Hippocampal formation (tissue), 2 donors: ENCODE measurements around the gene ZNF280A.

Experiments used
- DNase-seq, 2 donors: peaks; one replicate each; lab custom pipeline; 2025; lab: John Stamatoyannopoulos, UW

Gene ZNF280A, protein sequence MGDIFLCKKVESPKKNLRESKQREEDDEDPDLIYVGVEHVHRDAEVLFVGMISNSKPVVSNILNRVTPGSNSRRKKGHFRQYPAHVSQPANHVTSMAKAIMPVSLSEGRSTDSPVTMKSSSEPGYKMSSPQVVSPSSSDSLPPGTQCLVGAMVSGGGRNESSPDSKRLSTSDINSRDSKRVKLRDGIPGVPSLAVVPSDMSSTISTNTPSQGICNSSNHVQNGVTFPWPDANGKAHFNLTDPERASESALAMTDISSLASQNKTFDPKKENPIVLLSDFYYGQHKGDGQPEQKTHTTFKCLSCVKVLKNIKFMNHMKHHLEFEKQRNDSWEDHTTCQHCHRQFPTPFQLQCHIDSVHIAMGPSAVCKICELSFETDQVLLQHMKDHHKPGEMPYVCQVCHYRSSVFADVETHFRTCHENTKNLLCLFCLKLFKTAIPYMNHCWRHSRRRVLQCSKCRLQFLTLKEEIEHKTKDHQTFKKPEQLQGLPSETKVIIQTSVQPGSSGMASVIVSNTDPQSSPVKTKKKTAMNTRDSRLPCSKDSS

DNA sequence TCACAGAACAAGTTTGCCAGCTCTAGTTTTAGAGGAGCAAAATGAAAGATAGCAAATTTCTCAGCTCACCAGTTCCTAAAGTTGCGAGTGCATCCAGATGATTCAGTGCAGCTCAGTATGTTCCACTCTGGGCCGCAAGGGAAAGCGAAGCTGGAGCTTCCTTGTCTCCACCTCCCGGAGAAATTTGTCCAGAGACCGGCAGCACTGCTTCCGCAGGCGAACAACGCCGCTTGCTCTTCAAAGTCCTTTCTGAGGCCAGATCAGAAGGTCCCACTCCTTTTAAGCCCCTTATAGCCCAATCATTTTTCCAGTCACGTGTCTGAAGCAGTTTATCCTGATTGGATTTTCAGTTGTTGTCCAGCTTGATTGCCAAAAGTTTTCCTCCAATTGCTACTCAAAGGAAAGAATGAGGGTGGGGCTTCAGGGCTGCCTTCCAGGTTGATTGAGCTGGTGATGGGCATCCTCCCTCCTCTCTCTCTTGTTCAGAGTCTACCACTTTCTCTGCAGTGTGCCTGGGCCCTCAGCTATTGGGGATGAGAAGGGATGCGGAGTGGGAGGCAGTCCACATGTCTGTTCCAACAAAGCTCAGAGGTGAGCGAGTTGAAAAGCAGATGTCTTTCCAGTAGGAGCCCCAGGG is at the start of gene ZNF280A:
ZNF280A (minus strand) TSS at position 251 of the 637 bp plus-strand sequence. CDS start 4,640 bp downstream, outside the sequence.
- no peak for DNase-seq

DNA sequence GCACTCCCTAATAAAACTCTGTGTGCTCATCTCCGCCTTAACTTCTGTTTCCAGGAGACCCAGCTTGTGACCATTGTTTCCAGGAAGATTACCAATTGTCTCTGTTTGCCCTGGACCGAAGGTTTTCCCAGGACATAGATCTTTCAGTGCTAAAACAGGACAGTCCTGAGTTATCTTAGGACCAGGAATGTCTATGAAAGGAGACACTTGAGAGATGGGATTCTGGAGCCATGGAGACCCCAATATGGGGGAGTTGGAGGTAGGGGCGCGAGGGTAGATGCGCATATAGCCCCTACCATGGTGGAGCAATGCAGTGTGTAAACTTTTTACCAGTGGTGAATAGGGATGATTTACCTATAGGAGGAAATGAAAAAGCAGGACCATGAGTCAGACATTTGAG is 49.1 kb upstream of the ZNF280A start:
- DNase-seq: no peak

DNA sequence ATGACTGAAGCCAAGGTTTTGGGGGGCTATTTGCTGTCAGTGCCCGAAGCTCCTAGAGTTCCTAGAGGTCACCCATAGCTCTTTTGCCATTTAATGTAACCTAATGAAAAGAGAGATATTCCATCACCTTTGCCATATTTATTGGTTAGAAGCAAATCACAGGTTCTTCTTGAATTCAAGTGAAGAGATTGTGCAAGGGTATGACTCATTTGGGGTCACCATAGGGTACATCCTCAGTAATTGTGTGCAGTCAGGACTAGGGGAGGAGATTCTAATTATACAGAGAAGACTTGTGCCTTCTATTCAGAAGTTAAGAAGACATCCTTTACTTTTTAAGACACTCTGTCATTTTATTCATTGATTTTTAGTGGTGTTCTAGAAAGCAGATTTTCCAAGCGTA is 45.9 kb upstream of the ZNF280A start:
- no peak for DNase-seq

DNA sequence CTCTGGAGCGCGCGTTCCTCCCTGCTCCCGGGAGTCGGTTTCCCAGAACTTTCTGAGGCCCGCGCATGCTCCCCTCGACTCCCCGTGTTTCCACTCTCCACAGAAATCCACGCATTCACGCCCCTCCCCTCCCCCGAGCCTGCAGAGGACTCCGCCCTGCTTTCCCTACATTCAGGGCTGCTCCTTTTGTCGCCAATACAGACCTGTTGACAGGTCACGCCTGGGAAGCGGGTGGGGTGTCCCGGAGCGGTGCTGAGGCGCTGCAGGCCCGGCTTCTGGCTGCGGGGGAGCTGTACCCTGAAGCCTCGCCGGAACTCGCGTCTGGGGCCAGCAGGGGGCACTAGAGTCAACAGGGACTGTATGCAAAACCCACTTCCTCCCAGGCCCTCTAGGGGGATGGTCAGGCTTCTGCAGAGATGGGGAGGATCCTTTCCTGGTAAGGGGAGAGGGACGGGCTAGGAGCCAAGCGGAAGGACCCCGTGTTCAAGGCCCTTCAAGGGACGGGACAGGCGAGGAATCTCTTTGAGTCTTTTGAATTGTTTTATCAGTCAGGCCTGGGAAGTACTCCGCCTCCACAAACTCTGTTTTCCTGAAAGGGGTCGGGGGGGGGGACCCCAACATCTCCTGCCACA is 39.0 kb upstream of the ZNF280A start, which contains the start of gene PRAME:
PRAME (minus strand) TSS at position 294 of the 632 bp plus-strand sequence. CDS start 2,433 bp downstream, outside the sequence.
- DNase-seq: no peak

DNA sequence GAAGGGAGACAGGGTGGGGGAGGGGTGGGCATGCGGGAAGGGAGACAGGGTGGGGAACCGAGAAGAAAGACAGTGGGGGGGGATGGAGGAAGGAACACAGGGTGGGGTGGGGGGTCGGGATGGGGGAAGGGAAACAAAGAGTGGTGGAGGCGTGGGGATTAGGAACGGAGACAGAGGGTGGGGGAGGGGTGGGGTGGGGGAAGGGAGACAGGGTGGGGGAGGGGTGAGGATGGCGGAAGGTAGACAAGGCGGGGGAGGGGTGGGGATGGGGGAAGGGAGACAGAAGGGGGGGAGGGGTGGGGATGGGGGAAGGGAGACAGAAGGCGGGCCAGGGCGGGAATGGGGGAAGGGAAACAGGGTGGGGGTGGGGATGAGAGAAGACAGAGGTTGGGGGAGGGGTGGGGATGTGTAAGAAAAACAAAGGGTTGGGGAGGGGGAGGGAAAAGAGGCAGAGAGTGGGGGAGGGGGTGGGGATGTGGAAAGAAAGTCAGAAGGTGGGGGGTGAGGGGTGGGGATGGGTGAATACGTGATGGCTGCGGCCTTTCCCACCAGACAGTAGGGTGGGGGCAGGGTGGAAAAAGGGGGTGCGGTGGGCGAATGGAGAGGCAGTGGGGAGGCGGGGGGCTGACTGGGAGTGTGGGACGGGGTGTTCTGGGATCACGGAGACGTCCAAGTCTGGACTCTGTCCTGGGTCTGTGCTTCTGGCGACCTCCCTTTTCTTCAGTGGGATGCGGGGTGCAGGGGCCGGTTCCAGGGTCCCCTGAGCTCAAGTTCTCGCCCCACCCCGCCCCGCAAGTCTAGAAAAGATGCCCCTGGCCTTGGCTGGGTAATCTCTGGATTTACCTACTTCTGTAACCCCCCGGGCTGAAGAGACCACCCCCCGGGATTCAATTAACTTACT is 38.3 kb upstream of the ZNF280A start:
- no peak for DNase-seq

DNA sequence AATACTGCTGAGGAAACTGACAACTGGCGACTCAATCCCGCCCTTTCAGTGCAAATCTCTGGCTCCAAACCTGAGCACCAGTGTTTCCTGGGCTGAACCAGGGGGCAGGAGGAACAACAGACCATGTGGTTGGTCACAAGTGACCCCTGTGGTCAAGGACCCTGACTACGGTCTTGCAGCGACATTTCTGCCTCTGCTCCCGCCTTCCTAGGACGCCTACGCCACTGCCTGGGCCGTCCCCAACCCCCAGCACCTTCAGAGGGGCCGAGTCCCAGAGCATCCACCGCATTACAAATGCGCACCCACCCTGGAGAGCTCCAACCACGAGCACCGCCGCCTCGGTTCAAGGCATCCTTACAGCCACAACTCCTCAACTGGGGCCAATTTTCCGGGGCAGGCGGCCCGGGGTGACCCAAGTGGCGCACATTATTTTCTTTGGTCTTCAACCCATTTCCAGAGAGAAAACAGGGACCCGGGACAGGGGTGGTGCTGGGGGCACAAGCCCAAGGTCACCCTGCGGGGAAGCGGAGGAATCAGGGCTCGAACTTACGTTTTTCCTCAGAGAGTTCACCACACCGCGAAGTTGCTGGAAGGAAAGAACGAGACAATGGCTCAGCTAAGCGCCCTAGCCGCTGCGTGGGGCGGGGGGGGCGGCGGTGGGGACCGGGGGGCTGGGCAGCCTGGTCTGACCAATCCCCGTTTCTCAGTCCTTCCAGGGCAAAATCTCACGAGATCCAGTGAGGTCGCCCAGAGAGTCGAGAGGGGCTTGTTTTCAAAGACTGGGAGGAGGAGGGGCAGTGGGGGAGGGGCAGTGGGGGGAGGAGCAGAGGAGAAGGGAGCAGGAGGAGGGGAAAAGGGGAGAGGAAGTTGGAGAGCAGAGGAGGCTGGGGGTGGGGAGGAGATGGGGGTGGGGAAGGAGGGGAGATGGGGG is 37.2 kb upstream of the ZNF280A start:
- no peak for DNase-seq

DNA sequence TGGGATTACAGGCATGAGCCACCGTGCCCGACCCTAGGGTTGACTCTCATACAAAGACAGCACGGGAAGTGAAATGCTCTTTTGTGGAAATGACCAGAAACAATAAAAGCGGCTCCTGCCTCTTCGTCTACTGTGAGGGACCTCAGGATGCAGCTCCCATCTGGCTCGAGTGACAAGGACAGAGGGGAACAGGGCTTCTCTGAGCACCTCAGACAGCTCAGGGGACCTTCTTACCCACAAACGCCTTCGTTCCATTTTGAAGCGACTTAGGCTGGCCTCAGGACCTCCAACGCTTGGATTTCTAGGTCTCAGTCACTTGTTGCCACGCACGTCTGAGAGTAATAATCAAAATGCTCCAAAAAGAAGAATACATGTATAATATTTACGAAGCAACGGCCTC is 36.5 kb upstream of the ZNF280A start:
- no peak for DNase-seq

DNA sequence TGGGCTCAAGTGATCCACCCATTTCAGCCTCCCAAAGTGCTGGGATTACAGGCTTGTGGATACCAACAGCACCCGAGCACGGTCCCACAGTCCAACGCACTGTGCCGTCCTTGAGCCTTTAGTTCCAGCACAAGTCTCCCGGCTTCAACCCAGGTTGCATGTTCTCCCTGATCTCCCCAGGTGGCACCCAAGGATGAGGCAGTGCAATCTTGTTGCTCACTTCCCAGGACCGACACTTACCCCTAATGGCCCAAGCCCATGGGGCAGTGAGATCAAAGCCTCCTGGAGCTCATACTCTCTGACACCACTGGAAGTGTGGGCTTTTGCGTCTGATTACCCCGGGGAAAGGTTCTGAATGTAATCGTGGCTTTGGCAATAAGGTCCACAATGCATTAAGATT is 35.5 kb upstream of the ZNF280A start:
- DNase-seq: no peak

DNA sequence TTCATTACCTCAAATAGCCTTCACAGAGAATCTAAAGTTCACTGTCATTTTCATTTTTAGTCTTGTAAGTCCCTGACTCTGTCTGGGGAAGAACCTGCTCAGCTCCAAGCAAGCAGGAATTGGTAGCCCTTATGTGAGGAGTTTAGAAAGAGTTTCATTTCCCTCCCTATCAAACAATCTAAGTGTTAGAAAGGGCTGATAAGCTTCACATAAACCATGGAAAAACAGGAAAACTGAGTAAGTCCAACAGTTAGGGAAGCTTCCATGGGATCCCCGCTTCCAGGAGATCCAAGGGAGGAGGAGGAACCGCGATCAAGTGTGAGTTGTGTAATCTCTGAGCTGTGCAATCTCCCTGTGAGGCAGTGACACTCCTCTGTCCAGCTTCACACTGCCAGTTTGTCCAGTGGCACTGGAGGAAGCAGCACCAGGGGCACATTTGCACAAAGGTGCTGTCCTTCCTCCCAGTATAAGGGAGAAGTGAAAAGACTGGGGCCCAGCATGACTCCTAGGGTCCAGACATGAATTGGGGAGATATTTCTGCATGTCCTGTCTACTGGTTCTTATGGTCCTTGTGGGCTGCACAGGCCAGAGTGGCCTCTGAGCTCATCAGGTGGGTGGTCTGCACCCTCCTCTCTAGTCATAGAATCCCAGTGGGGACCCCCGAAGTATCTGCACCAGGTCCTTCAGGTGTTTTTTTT is 34.7 kb upstream of the ZNF280A start:
- no peak for DNase-seq

DNA sequence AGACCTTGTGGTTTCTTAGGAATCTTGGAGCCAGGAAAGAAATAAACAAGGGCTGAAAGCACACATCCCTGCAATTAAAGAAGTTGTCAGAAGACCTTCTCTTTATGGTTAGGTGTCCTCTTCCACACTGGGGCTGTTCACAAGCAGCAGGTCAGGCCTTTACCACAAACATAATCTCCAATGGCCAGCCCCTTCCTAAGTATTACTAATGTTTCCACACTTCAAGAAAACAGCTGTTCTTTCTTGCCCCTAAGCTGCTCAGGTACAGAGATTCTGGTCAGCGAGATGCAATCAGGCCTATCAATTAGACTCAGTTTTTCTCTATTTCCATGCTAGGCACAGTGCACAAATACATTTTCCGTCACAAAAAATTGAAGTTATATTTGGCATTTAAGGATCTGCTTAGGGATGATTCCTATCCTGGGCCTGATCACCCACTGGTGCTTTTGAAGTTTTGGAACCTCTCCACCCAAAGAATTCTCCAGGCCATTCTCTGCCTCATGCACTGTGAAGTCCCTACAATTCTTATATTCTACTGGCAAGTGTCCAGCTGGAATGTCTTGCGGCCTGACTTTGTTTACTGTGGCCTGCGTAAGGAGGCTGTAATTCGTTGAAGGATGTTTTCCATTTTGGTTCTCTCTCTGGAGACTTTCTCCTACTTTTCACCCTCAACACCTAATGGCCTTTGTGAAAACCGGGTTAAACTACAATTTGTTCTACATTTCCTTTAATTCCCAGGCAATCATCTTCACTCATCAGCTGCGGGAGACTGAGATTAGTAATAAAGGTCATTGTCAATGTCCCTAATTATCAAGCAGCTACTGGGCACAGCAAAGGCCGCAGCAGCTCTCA is 33.9 kb upstream of the ZNF280A start:
- DNase-seq: no peak

DNA sequence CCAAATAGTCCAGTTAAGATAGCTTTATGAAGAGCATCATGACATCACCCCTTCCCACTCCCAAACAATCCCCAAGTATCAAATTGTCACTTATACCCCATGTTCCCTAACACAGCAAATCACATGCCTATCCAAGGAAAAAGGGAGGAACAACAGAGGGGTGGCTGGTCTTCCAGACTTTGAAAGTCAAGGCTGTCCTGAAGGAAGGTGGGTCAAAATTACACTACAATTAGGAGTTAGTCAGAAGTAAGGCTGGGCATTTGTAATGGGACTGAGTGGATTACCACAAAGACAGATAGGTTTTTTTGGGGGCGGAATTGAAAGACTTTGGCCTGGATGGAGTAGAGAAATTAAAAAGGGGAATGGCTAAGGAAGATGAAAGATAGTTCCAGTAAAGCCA is 33.1 kb upstream of the ZNF280A start:
- DNase-seq: no peak

DNA sequence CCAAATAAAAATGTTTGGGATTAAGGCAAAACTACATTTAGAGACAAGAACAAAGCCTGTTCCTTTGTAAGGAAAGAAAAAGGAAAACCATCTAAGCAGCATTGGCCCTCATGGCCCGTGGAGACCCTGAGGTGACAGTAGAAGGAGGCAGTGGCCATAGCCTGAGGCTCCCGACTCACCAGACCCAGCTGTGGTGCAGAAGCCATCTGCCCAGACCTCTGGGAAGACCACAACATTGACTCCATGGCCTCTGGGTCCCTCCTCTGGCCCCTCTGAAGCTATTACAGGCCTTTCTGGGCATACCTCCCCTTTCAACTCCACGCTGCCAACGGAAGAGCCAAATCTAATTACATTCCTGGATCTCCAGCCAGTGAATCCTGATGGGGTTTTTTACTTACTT is 32.6 kb upstream of the ZNF280A start:
- DNase-seq: no peak

DNA sequence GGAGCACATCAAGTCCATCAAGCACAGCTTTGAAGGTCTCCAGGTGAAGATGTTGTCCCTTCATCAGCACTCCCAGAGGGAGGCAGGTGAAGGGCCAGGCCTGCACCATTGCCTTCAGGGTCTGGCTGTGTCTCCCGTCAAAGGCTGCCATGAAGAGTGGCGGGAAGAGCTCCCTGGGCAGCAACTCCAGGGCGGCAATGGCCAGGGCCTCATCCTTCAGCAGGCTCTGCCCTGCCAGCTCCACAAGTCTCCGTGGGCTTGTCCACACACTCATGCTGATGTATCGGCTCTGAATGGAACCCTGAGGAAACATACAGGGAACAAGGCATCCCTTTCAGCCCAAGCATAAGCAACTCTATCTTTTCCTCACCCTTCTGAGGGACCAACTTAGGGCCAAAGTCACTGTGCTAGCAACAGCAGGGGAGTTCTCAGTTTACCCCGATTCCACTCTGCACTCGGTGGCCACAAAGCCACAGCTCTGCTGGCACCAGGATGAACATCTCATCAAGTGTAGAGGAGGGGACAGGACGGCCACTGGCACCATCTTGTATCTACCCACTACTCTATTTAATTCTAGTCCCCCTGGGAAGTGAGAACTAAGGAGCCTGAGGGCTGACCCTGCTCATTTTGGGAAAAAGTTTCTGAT is 30.8 kb upstream of the ZNF280A start:
- no peak for DNase-seq

DNA sequence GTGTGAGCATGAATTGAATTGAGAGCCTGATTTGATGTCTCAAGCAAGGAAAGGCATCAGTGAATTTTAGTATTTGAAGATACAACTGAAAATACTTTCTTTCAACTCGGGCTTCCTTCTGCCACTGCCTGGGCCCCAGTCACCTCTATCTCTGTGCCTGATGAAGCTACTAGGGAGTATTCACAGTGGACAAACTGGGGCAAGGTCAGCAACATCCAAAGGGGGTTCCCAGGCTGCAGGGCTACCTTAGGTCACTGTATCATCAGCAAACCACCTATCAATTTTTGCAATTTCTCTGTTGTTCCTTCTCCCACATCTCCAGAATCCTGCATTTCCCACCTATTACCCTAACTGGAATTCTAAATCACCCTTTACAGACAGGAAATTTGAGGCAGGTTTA is 28.8 kb upstream of the ZNF280A start:
- no peak for DNase-seq

DNA sequence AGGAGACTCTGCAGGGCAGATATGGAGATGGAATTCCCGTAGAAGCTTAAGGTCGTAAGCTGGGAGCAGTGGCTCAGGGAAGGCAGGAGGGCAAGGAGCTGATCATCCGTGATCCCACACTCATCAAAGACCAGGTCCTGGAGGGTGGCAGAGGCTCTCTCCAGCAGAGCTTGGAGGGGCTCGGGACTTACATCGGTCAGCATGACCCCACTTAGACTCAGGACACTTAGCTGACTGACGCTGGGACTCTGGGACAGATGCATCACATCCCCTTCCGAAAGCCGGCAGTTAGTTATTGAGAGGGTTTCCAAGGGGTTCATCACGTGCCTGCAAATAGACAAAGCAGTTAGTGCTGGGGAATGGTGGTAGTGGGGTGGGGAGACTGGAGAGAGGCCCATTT is 28.2 kb upstream of the ZNF280A start:
- DNase-seq: no peak

DNA sequence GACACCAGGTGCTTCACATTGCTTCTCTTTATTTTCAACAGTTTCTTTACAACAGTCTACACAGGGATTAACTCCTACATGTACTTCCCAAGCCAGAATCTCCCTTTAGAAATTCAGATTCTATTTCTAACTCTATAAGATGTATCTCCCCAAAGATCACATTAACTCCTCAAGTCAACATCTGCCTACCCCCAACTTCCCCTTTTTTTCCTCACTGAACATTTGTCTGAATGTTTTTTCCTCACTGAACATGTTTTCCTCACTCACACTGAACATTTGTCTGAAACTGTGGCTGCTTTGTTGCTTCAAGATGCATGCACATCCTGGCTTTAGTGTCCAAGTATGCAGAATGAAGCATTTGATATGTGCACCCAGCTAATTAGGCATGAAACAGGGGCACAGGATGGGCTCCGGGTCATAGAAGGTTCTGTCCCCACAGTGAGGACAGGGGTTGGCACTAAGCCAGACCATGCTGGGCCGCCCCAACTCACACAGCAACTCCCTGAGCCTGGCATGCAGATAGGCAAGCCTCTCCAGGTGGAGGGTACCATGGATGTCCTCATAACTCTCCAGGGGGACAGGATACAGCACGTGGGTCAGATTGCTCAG is 27.7 kb upstream of the ZNF280A start:
- no peak for DNase-seq

DNA sequence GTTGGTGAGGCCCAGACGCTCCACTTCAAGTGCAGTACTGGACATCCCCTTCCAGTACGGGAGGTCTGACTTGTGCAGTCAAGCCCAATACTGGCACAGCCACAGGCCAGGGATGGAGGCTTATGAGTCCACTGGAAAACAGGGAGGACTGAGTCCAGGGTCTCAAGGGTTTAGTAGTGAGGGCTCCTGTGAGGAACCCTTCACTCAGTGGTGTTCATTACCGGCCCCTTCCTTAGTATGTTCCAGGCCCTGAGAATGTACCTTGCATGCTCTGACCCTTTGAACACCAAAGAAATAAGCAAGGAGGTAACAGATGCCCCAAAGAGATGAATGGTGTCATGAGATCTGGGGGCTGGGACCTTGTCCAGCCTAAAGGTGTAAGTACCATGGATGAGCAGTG is 27.2 kb upstream of the ZNF280A start:
- no peak for DNase-seq

DNA sequence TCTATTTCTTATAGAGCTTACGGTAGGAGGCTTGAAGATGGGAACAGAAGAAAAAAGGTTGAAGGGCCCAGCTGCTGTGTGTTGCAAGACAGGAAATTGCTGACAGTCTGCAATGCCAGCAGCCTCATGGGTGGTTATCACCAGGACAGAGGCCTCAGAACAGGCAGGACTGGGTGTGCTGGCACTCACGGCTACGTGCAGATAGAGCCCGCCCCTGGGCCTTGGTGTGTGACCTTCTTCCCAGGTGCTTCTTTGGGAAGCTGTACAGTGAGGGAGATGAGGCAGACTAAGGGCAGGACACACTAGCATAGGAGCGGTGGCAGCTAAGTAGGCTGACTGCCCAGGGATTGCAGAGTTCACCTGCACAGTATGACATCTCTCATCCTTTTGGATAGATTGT is 26.4 kb upstream of the ZNF280A start:
- peak in 1 of 2 donors; percentile 15 for DNase-seq
